AG10803 (cell line): ENCODE data around the gene LRSAM1.

ENCODE experiments used
- DNase-seq: peaks from one replicate; pipeline ENCODE4 v3.0.0; 2010; ENCODE audit warnings: low read depth
- H3K4me3 ChIP-seq: 2 replicates; pipeline ENCODE4 v1.5.1; 2011; ENCODE audit warnings: mild to moderate bottlenecking, low read length, control low read depth
- TF ChIP-seq, protein P1 (sequence below): conservative IDR thresholded peaks from 2 replicates; pipeline ENCODE4 v1.5.1; 2011; ENCODE audit warnings: mild to moderate bottlenecking, low read length, control low read depth, inconsistent platforms

Gene LRSAM1

DNA sequence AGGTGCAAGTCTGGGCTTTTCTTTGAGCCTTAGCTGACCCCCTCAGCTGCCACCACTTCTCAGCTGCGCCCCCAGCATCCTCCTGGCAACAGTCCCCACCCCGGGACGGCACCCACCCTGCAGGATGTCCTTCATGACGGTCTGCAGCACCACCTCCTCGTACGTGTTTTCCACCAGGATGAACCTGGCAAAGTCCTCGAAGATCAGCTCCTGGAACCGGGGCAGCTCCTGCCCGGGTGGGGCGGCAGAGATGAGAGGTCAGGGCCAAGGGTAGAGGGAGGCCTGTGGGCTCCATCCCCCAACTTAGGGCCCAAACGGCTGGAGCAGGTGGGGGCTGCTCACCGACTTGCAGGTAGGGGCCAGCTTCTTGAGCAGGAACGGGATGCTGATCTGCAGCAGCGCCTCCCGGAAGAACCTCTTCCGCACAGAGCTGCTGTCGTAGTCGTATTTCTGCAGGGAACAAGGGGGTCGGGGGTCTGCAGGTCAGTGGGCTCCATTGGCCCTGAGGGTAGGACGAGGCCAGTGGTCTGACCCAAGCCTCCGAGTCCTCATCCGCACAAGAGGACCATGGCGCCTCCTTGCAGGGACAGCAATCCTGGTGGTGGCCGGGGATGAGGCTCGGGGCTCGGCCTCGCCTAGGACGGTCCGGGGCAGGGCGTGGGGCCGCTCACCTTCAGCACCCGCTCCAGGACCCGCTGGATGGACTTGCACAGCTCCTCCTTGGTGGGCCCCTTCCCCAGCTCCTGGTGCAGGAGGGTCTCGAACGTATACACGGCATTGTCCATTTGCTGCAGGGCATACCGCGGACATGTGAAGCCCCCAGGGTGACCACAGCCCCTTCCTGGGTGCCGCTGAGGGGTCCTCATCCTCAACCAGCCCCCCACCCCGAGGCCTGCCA lies 56.7 kb downstream of the LRSAM1 start:
- no peak for DNase-seq
- TF ChIP-seq, protein P1, sequence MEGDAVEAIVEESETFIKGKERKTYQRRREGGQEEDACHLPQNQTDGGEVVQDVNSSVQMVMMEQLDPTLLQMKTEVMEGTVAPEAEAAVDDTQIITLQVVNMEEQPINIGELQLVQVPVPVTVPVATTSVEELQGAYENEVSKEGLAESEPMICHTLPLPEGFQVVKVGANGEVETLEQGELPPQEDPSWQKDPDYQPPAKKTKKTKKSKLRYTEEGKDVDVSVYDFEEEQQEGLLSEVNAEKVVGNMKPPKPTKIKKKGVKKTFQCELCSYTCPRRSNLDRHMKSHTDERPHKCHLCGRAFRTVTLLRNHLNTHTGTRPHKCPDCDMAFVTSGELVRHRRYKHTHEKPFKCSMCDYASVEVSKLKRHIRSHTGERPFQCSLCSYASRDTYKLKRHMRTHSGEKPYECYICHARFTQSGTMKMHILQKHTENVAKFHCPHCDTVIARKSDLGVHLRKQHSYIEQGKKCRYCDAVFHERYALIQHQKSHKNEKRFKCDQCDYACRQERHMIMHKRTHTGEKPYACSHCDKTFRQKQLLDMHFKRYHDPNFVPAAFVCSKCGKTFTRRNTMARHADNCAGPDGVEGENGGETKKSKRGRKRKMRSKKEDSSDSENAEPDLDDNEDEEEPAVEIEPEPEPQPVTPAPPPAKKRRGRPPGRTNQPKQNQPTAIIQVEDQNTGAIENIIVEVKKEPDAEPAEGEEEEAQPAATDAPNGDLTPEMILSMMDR, result no peak
- H3K4me3 ChIP-seq, result no peak overlapping the region

GRCh38 chr9:127508901-127509260 lies 57.6 kb downstream of the LRSAM1 start:
- TF ChIP-seq, protein P1, result no peak
- DNase-seq, result no peak
- H3K4me3 ChIP-seq, result no peak overlapping the region

DNA sequence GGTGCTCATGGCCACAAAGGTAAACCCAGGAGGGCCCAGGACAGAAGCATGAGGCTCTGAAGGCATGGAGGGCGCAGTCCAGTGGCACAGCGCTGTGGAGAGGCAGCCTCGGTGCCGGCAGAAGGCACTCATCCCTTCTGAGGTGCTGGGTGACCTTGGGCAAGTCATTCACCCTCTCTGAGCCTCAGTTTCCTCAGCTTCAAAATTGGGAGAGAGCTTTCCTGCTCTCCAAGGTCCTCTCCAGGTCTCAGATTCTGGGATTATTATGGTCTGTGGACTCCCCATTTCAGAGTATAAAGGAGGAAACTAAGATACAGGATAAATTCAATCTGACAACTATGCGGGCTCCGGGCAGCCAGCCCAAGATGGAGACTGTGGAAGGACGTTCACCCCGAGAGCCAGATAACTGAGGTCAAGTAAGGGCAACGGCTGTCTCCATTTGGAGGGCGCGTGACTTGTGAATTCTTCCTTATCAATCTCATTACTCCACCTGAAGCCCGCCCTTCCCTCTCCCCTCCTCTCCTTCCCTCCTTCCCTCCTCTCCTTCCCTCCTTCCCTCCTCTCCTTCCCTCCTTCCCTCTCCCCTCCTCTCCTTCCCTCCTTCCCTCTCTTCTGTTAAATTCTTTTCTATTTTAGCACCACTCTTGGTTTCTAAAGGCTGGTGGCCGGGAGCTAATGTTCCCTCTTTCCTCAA lies 58.1 kb downstream of the LRSAM1 start:
- TF ChIP-seq, protein P1, result no peak
- DNase-seq, result no peak
- H3K4me3 ChIP-seq, result no peak overlapping the region

DNA sequence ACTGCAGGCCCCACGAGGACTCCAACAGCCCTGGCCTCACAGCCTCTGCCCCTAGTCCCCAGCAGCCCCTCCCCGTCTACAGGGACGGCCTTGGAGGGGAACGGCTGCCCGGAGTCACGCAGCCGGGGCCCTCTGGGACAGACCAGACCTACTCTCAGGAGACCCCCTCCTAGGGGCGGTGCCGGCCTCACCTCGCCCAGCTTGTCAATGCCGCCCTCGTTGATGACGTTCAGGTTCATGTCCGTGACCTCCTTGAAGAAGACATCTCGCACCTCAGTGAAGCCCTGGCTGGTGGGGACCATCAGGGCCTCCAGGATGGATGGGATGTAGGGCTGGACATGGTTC lies 58.6 kb downstream of the LRSAM1 start:
- no peak overlapping the region for H3K4me3 ChIP-seq
- DNase-seq, result no peak
- TF ChIP-seq, protein P1, result no peak

DNA sequence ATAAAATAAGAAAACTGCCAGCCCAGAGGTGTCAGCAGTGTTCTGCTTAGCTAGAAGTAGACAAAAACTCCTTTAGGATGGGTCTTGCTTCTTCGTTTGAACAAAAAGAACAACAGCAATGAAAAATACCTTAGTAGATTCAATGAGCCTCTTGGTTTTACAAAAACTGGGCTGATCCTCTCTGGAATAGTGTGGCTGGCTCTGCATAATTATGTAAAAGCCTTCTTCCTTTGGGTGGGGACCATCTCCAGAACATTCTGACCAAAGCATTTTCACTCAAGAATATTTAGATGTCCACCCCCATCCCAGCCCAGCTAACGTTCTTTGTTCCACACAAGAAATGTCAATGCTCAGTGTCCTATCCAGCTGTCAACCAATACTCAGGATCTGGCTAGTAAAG lies 63.2 kb downstream of the LRSAM1 start:
- H3K4me3 ChIP-seq, result no peak overlapping the region

GRCh38 chr9:127516835-127517607 lies 65.7 kb downstream of the LRSAM1 start:
- no peak overlapping the region for H3K4me3 ChIP-seq
- TF ChIP-seq, protein P1, result no peak
- no peak for DNase-seq

More for the DNA sequence above, 63.2 kb downstream of the LRSAM1 start:
- DNase-seq, result no peak
- TF ChIP-seq, protein P1, result no peak
